ENCODE measurements around the gene TMC4.
A peak's percentile ranks its signal among the peaks of the same experiment; 100 is the strongest.

Gene TMC4

GRCh38 chr19:54133312-54133956 lies 39.5 kb downstream of the TMC4 start:
- no peak for DNase-seq (ENCODE audit: low spot score)

GRCh38 chr19:54129617-54129996 lies 43.4 kb downstream of the TMC4 start:
- no peak for DNase-seq (ENCODE audit: low spot score)

- DNase-seq (ENCODE audit: low spot score) = no peak
These were observed 44.0 kb downstream of the TMC4 start for GRCh38 chr19:54128796-54129616.

- no peak for DNase-seq (ENCODE audit: low spot score)
These were observed 44.6 kb downstream of the TMC4 start for GRCh38 chr19:54128441-54128725.

- DNase-seq (ENCODE audit: low spot score) = no peak
These were observed 45.1 kb downstream of the TMC4 start for GRCh38 chr19:54127688-54128440.

GRCh38 chr19:54125713-54126112 lies 47.2 kb downstream of the TMC4 start:
- DNase-seq (ENCODE audit: low spot score) = no peak

- DNase-seq (ENCODE audit: low spot score) = no peak
These were observed 48.6 kb downstream of the TMC4 start for GRCh38 chr19:54124393-54124792.

- DNase-seq (ENCODE audit: low spot score) = no peak
These were observed 49.3 kb downstream of the TMC4 start for GRCh38 chr19:54123682-54124081.

- no peak for DNase-seq (ENCODE audit: low spot score)
These were observed 51.7 kb downstream of the TMC4 start for GRCh38 chr19:54121259-54121658.

GRCh38 chr19:54115109-54116063 lies 57.6 kb downstream of the TMC4 start, which contains the start of the genes PRPF31 and TFPT:
PRPF31 (plus strand) TSS chr19:54115754; CDS start chr19:54118279, 2,525 bp downstream.
TFPT (minus strand) TSS chr19:54115657; CDS start chr19:54115269, 388 bp downstream.
- DNase-seq (ENCODE audit: low spot score) = peak; percentile 93

GRCh38 chr19:54114340-54115108 lies 58.4 kb downstream of the TMC4 start:
- DNase-seq (ENCODE audit: low spot score) = no peak

Measured in SK-N-DZ (cell line).